Activated CD4-positive, alpha-beta T cell treated with anti-CD3 and anti-CD28 coated beads for 24 hours (primary cell): ENCODE results near the gene RRP1.
"Not testable (repeated sequence)": the region's sequence is repeated elsewhere in the genome, so short reads cannot be mapped to it uniquely, and the experiment has no call there.

ENCODE experiments used
- DNase-seq, 2 donors: peaks; one replicate each; pipeline ENCODE4 v3.0.0-alpha.2; 2020; ENCODE audit warnings: low read depth in 2 of 2

RRP1 gene

GRCh38 chr21:43816611-43817071 is 27.3 kb downstream of the RRP1 start:
- DNase-seq, result no peak

DNA sequence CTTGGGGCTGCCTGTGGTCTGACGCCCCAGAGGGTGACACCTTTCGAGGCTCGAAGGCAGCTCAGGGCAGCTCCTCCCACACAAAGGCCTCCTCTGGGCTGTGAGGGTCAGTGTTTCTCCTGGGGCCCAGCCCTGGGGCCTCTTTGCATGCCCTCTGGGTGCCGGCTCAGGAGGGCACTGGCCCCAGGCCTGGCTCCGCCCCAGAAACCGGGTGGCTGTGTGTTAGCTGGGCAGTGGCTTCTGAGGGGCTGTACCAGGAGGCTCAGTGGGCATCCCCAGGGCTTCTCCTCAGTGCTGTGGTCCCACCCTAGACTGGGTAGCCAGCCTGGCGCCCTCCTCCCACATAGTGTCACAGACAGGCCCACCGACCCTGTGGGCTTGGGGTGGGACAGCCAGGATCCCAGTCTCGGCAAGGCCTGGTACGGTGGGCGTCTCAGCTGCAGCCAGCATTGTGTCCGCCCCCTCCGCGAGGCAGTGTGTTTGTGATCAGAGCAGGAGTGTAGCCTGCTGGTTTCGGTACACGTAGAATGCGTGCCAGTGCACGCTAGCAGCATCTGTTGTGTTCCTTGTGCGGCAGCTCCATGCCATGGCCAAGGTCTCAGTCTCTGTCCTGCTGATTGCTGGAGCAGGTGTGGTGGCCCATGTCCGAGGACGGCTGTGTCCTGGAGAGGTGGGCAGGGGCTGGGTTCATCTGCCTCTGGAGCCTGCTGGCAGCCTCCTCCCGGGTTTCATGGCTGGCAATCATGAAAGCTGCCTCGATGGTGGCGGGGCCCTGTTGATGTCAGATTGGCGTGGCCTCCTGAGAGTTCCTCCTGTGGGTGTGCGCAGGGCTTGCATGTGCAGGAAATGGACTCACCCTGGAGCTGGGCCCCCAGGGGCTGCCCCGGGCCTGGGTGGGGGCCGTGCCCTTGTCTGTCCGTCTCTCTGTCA is 28.0 kb downstream of the RRP1 start:
- DNase-seq, result no peak

DNA sequence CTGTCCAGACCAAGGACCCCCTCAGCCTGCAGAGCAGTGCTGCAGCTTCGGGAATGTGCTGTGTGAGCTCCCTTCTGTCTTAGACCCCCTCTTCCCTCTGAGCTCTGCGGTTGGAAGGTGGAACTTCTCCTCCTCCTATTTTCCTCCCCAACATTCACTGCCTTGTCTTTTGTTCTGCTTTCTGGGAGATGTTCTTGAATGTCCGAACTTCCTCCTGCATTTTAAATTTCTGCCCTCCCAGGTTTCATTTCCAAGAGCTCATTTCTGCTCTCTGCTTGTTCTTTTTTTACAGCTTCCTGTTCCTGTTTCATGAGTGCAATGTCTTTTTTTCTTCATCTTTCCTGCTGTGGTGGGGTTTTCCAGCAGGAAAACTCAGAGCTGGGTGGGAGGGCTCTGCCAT is 29.3 kb downstream of the RRP1 start:
- no peak for DNase-seq

GRCh38 chr21:43819511-43820405 is 30.4 kb downstream of the RRP1 start:
- DNase-seq, result no peak

DNA sequence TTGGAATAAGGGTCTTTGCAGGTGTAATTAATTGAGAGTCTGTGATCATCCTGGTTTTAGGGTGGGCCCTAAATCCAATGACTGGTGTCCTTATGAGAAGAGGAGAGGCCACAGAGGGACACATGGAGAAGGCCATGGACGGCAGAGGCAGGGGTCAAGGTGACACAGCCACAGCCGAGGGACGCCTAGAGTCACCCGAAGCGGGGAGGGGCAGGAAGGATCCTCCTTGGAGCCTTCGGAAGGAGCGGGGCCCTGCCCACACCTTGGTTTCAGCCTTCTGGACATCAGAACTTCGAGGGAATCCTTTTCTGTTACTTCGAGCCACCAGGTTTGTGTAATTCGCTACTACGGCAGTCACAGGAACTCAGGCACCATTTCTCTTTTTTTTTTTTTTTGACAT is 31.1 kb downstream of the RRP1 start:
- no peak for DNase-seq

DNA sequence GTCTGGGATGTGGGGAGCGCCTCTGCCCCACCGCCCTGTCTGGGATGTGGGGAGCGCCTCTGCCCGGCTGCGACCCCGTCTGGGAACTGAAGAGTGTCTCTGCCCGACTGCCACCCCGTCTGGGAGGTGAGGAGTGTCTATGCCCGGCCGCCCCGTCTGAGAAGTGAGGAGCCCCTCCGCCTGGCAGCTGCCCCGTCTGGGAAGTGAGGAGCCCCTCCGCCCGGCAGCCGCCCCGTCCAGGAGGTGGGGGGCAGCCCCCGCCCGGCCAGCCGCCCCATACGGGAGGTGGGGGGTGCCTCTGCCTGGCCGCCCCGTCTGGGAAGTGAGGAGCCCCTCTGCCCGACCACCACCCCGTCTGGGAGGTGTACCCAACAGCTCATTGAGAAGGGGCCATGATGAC is 32.8 kb downstream of the RRP1 start:
- not testable (repeated sequence) for DNase-seq

GRCh38 chr21:43822741-43823140 is 33.4 kb downstream of the RRP1 start:
- DNase-seq, result not testable (repeated sequence)

DNA sequence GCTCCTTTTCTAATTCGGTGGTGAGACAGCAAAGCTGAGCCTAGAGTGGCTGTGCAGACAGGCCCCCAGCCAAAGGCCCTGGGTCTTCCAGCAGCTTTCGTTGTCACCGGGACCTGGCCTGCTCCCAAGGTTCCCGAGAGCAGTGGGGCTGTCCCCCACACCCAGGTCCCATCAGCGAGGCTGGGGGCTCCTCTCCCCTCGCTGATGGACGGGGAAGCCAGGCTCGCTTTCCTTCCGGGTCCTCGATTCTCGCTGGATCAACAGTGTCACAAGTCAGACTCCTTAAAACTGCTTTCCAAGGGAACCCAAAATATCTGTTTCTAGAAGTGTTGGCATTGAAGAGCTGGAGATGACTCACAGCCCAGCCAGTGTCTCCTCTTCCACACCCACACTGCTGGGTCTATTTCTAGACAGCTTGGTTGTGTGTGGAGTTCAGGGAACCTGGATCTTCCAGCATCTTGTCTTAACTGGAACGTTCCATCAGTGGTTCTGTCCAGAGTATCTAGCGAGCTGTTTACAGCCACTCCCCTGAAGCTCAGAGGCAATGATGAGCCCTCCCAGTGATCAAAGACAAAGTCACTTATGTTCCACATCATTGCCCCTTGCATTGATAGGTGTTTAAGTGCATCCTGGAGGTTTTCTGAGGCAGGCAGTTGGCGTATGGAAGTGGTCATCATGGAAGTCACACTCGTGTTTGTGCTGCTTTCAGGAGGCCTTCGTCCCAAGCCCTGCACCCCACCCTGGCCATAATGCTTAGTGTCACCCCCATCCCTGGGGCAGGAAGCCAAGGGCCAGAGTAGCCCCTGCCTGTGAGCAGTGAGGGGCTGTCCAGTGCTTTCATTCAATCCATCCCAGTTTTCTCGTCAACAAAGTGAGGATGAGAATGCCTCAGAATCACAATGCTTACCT is 35.2 kb downstream of the RRP1 start:
- DNase-seq, result no peak

DNA sequence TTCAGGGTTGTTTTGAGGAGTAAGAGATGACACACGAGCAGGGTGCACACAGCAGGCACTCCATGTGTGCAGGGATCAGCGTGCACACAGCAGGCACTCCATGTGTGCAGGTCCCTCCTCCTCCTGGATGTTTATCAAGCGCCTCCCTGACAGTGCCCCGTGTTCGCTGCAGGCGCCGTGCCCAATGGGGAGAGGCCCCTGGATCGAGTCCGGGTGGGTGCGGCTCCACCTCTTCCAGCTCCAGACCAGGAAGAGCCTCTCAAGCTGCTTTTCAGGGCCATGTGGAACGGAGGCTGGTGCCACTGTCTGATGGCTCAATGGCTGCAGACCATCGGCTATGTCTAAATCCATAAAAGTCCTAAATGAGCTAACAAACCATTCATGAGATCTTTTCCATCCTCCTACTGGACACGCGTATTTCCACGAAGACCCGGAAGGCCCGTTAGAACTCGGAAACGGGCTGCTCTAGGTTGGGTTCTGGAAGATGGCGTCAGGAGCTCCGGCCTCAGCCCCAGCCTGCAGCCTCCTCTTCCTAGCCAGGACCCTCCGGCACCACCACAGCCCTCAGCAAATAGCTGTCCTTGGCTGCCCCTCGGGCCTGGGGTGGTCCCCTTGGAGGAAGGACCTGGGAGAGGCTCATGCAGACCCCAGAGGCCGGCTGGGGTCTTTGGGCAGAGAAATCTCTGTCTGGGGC is 36.0 kb downstream of the RRP1 start:
- DNase-seq, result no peak

- DNase-seq, result no peak
Measured at GRCh38 chr21:43825936-43826622, 36.7 kb downstream of the RRP1 start.

DNA sequence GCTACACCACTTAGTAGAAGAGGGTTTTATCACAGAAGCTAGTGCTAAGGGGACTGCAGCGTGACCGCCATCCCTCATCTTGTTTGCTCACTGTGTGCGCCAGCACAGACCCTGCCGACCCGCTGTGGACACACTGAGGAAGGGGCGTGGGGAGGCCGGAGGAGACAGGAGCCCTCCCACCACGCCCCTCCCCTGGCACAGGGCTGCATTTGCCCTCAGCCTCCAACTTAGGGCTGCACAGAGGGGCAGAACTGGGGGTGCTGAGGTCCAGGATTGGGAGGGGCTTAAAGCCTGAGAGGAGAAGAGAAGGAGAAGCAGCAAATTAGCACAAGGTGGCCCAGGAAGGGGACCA is 37.2 kb downstream of the RRP1 start:
- DNase-seq, result no peak

DNA sequence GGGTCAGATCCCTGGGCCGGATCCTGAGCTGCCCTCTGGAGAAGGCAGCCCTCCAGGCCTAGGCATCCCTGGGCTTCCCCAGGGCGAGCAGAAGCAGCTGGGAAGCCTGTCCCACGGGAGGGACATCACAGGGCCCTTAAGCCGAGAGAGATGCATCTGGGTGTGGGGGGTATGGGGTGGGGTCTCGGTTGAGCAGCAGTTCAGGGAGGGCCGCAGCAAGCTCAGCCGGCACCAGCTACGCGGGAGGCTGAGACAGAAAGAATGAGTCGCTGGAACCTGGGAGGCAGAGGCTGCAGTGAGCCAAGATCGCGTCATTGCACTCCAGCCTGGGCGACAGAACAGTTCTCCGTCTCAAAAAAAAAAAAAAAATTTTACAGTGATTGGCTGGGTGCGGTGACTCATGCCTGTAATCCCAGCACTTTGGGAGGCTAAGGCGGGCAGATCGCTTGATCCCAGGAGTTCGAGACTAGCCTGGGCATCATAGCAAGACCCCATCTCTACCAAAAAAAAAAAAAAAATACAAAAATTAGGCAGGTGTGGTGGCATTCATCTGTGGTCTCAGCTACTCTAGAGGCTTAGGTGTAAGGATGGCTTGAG is 37.7 kb downstream of the RRP1 start:
- no peak for DNase-seq

DNA sequence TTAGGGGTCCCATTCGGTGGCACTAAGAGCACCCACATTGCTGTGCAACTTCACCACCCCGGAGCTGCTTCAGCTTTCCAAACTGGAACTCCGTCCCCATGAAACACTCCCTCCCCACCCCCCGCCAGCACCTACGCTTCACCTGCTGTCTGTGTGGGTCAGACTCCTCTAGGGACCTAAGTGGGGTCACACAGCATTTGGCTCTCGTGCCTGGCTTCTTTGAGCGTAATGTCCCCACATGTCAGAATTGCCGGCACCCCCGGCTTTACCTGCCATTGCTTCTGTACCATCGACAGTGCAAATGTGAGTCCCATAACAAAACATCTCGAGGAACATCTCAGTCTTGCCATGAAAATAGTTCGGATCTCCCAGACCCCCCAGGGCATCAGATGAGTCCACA is 39.8 kb downstream of the RRP1 start:
- no peak for DNase-seq

DNA sequence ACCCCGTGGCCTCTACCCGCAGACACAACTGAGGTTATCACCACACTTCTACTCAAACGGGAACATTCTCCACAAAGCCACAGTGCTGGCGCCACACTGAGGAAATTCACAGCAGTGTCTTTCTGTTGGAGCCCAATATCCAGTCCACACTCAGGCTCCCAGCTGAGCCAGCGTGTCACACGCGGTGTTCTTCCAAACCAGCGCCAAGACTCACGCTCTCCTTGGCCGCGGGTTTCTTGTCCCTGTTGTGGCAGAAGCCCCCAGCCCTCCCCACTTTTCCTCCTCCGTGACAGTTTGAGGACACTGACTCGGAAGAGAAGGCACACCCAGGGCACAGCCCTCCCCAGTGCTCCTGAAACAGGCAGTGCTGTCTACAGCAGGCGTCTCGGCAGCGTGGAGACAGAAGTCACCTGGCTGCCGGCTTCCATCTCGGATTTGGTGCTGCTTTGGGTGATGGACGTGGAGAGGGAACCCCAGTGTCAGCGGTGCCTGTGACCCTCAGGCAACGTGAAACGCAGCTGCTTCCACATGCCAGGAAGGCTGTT is 40.3 kb downstream of the RRP1 start:
- no peak for DNase-seq

DNA sequence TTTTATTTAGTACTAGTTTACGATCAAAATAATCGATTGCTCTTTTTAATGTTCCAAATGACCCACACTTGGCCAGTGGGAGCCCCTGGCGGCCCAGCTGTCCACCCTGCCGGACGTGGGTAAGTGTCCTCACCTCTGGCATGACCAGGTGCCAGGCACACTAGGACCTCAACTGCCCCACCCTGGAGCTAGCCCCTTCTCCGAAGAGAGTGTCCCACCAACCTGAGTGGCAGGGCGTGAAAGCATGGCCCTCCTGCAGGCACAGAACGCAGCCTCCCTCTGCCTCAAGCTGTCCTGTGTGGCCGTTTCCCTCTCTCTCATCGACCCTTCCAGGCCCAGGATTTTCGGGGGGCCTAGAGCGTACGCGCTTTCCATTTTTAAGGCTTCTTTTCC is 42.8 kb downstream of the RRP1 start:
- DNase-seq, result no peak

GRCh38 chr21:43832648-43833047 is 43.3 kb downstream of the RRP1 start:
- DNase-seq, result no peak

GRCh38 chr21:43834146-43834905 is 44.9 kb downstream of the RRP1 start:
- no peak for DNase-seq

GRCh38 chr21:43835050-43835449 is 45.7 kb downstream of the RRP1 start:
- DNase-seq, result no peak

DNA sequence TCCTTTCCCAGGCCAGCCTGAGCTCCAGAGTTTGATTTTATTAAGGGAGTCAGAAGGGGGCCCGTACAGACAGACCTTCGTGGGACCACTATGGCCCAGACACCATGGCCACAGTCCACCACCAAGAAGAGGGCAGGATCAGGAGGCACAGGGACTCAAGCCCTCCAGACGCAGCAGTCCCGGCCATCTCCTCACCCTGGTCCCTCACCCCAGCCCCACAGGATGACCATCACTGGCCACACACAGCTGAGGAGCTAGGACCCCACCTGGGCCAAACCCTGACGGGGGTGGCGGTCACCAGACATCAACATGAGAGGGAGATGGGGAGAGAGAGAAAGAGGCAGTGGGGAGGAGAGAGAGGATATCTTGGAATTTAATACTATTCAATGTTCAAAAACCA is 46.5 kb downstream of the RRP1 start:
- no peak for DNase-seq
